ENCODE measurements around the gene RPEL1.
A peak's percentile ranks its signal among the peaks of the same experiment; 100 is the strongest.
"Not testable (repeated sequence)": the region's sequence is repeated elsewhere in the genome, so short reads cannot be mapped to it uniquely, and the experiment has no call there.

The RPEL1 gene

GRCh38 chr10:103245587-103245986, at the start of gene RPEL1:
TSS of gene RPEL1 (plus strand) at chr10:103245887. CDS start at chr10:103245997, 110 bp downstream.
- not testable (repeated sequence) for H3K4me3 ChIP-seq (ENCODE audit: control insufficient read depth, low read depth, low read length); DNase-seq (ENCODE audit: low read depth)

GRCh38 chr10:103196516-103196915, 49.2 kb upstream of the RPEL1 start:
- H3K4me3 ChIP-seq (ENCODE audit: control insufficient read depth, low read depth, low read length), result no peak overlapping the region
- no peak for TF ChIP-seq CTCF (conservative IDR thresholded peaks at IDR 0.05; ENCODE audit: control insufficient read depth, insufficient read depth, low read depth, low read length)
- no peak for DNase-seq (ENCODE audit: low read depth)

GRCh38 chr10:103197174-103197573, 48.5 kb upstream of the RPEL1 start:
- no peak for TF ChIP-seq CTCF (conservative IDR thresholded peaks at IDR 0.05; ENCODE audit: control insufficient read depth, insufficient read depth, low read depth, low read length)
- peak; percentile 79 for DNase-seq (ENCODE audit: low read depth)
- no peak overlapping the region for H3K4me3 ChIP-seq (ENCODE audit: control insufficient read depth, low read depth, low read length)

GRCh38 chr10:103197903-103198302, 47.8 kb upstream of the RPEL1 start:
- no peak for DNase-seq (ENCODE audit: low read depth)
- TF ChIP-seq CTCF (conservative IDR thresholded peaks at IDR 0.05; ENCODE audit: control insufficient read depth, insufficient read depth, low read depth, low read length), result no peak
- H3K4me3 ChIP-seq (ENCODE audit: control insufficient read depth, low read depth, low read length), result no peak overlapping the region

- DNase-seq (ENCODE audit: low read depth), result no peak
- H3K4me3 ChIP-seq (ENCODE audit: control insufficient read depth, low read depth, low read length), result no peak overlapping the region
- TF ChIP-seq CTCF (conservative IDR thresholded peaks at IDR 0.05; ENCODE audit: control insufficient read depth, insufficient read depth, low read depth, low read length), result no peak
These were observed 47.0 kb upstream of the RPEL1 start for GRCh38 chr10:103198648-103199047.

- H3K4me3 ChIP-seq (ENCODE audit: control insufficient read depth, low read depth, low read length), result no peak overlapping the region
- TF ChIP-seq CTCF (conservative IDR thresholded peaks at IDR 0.05; ENCODE audit: control insufficient read depth, insufficient read depth, low read depth, low read length), result no peak
- no peak for DNase-seq (ENCODE audit: low read depth)
These were observed 46.2 kb upstream of the RPEL1 start for GRCh38 chr10:103199488-103199887.

- TF ChIP-seq CTCF (conservative IDR thresholded peaks at IDR 0.05; ENCODE audit: control insufficient read depth, insufficient read depth, low read depth, low read length), result no peak
- no peak overlapping the region for H3K4me3 ChIP-seq (ENCODE audit: control insufficient read depth, low read depth, low read length)
- no peak for DNase-seq (ENCODE audit: low read depth)
These were observed 43.4 kb upstream of the RPEL1 start for GRCh38 chr10:103202319-103202718.
